A549 (cell line): Measurements from ENCODE around the gene ACBD4. TPM values are rescaled to one million over a fixed set of nuclear protein-coding genes. Genes with fewer than 3 reads are reported as not detected.

Experiments used
- ATAC-seq, 2 experiments: fragments of 200-7000 bp in 1 of 2; fragments of >200 bp in 1 of 2; cut with Nextera tagmentation in 1 of 2; cut with Tn5 transposase in 1 of 2; 3 replicates each; pipeline versions ENCODE4 v1.8.0 to v1.9.1; 2018 to 2020; ENCODE audit warnings: mild to moderate bottlenecking in 1 of 2, moderate library complexity in 1 of 2
- CTCF ChIA-PET: fragments of 300-600 bp; sonication (Branson Sonifier 250); formaldehyde crosslinking; extraction: SDS; loops from one replicate; lab custom pipeline; 2021; ENCODE audit warnings: antibody characterized with exemption, inconsistent platforms; lab: Yijun Ruan, JAX
- POLR2A ChIA-PET: fragments of 350-600 bp; formaldehyde crosslinking; extraction: SDS; loops from one replicate; lab custom pipeline; 2021; ENCODE audit warnings: antibody characterized with exemption, inconsistent platforms; lab: Yijun Ruan, JAX
- DNase-seq, 2 experiments: peaks; one replicate each; pipeline versions ENCODE4 v3.0.0 to v3.0.0-alpha.2; 2011 to 2016; ENCODE audit warnings: low read depth in 1 of 2, low spot score in 1 of 2
- FAIRE-seq: peaks from 2 replicates; lab custom pipeline; 2011; peaks lifted over from hg19 to GRCh38; lab: Jason Lieb, UNC
- H3K27ac ChIP-seq, 2 experiments: fragments of >200 bp; sonication (Bioruptor Twin); formaldehyde crosslinking; 3 replicates each; pipeline ENCODE4 v1.5.1; 2016 to 2017
- H3K4me1 ChIP-seq: fragments of >200 bp; sonication (Bioruptor Twin); formaldehyde crosslinking; 3 replicates; pipeline ENCODE4 v1.6.1; 2016
- H3K4me2 ChIP-seq: fragments of >200 bp; sonication (Bioruptor Twin); formaldehyde crosslinking; 3 replicates; pipeline ENCODE4 v1.6.1; 2016
- H3K4me3 ChIP-seq: fragments of >200 bp; sonication (Bioruptor Twin); formaldehyde crosslinking; 3 replicates; pipeline ENCODE4 v1.5.1; 2016
- H3K9me3 ChIP-seq: fragments of >200 bp; sonication (Bioruptor Twin); formaldehyde crosslinking; 3 replicates; pipeline ENCODE4 v1.6.1; 2016
- ATOH8 ChIP-seq: fragments of 250-450 bp; sonication (Bioruptor Pico); IDR thresholded peaks from 2 replicates; pipeline ENCODE4 v1.5.0; 2020; ENCODE audit warnings: low read depth, mild to moderate bottlenecking, moderate library complexity
- BHLHE40 ChIP-seq: IDR thresholded peaks from 2 replicates; pipeline ENCODE4 v1.6.1; 2012; ENCODE audit warnings: low read depth, low read length, inconsistent platforms
- CBX2 ChIP-seq: fragments of 200-600 bp; sonication (generic); IDR thresholded peaks from 2 replicates; pipeline ENCODE4 v1.6.1; 2016; ENCODE audit warnings: low read depth, mild to moderate bottlenecking, borderline replicate concordance
- CBX8 ChIP-seq: fragments of 200-600 bp; sonication (generic); IDR thresholded peaks from 2 replicates; pipeline ENCODE4 v1.6.1; 2016
- E2F6 ChIP-seq: IDR thresholded peaks from 2 replicates; pipeline ENCODE4 v1.6.1; 2012; ENCODE audit warnings: low read depth, borderline replicate concordance
- EHF ChIP-seq: fragments of 250-450 bp; sonication (Bioruptor Pico); IDR thresholded peaks from 2 replicates; pipeline ENCODE4 v1.5.0; 2020; ENCODE audit warnings: mild to moderate bottlenecking
- EP300 ChIP-seq, 2 experiments: fragments of >200 bp; sonication (Bioruptor Twin); formaldehyde crosslinking; IDR thresholded peaks; 2 replicates in 1 of 2; 3 replicates in 1 of 2; pipeline ENCODE4 v1.6.1; 2016 to 2017
- FOSB ChIP-seq: fragments of 250-450 bp; sonication (Bioruptor Pico); IDR thresholded peaks from 2 replicates; pipeline ENCODE4 v1.5.0; 2020; ENCODE audit warnings: mild to moderate bottlenecking, moderate library complexity
- FOSL2 ChIP-seq, 2 experiments: fragments of 450-650 bp in 1 of 2; fragments of >200 bp in 1 of 2; sonication (Bioruptor Twin) in 1 of 2; formaldehyde crosslinking; IDR thresholded peaks; 2 replicates each; pipeline versions ENCODE4 v1.5.0 to v1.6.1; 2016 to 2020; ENCODE audit warnings: mild to moderate bottlenecking in 1 of 2, moderate library complexity in 1 of 2
- GATA3 ChIP-seq: IDR thresholded peaks from 2 replicates; pipeline ENCODE4 v1.6.1; 2012; ENCODE audit warnings: borderline replicate concordance
- HDAC2 ChIP-seq: fragments of 200-600 bp; sonication (generic); IDR thresholded peaks from 2 replicates; pipeline ENCODE4 v1.6.1; 2016
- HES2 ChIP-seq: fragments of >200 bp; sonication (Bioruptor Twin); formaldehyde crosslinking; IDR thresholded peaks from 2 replicates; pipeline ENCODE4 v1.6.1; 2016
- HEYL ChIP-seq: fragments of 250-450 bp; sonication (Bioruptor Pico); IDR thresholded peaks from 2 replicates; pipeline ENCODE4 v1.8.0; 2021; ENCODE audit warnings: mild to moderate bottlenecking, moderate library complexity
- HMGXB4 ChIP-seq: fragments of 250-450 bp; sonication (Bioruptor Pico); IDR thresholded peaks from 2 replicates; pipeline ENCODE4 v1.5.0; 2021; ENCODE audit warnings: mild to moderate bottlenecking, moderate library complexity, borderline replicate concordance
- HOXB5 ChIP-seq: fragments of 250-450 bp; sonication (Bioruptor Pico); IDR thresholded peaks from 2 replicates; pipeline ENCODE4 v1.5.0; 2020; ENCODE audit warnings: mild to moderate bottlenecking, moderate library complexity
- JUN ChIP-seq, 2 experiments: fragments of >200 bp; sonication (Bioruptor Twin); formaldehyde crosslinking; IDR thresholded peaks; 2 replicates in 1 of 2; 3 replicates in 1 of 2; pipeline ENCODE4 v1.6.1; 2016 to 2017
- KDM1A ChIP-seq: fragments of 200-600 bp; sonication (generic); IDR thresholded peaks from 2 replicates; pipeline ENCODE4 v1.6.1; 2016; ENCODE audit warnings: low read depth, mild to moderate bottlenecking
- KDM5A ChIP-seq: fragments of 200-600 bp; sonication (generic); IDR thresholded peaks from 2 replicates; pipeline ENCODE4 v1.6.1; 2016; ENCODE audit warnings: antibody characterized with exemption, mild to moderate bottlenecking
- MAFK ChIP-seq: fragments of 450-650 bp; IDR thresholded peaks from 2 replicates; pipeline ENCODE4 v1.6.1; 2014; ENCODE audit not compliant: partially characterized antibody
- MAX ChIP-seq: IDR thresholded peaks from 2 replicates; pipeline ENCODE4 v1.6.1; 2012
- NFE2L2 ChIP-seq: fragments of 150-350 bp; conservative IDR thresholded peaks from 2 replicates; pipeline ENCODE4 v1.6.1; 2014; ENCODE audit warnings: low read length
- NR3C1 ChIP-seq: fragments of >200 bp; sonication (Bioruptor Twin); formaldehyde crosslinking; IDR thresholded peaks from 3 replicates; pipeline ENCODE4 v1.6.1; 2017
- POLR2A ChIP-seq: IDR thresholded peaks from 2 replicates; pipeline ENCODE4 v1.6.1; 2012; ENCODE audit warnings: mild to moderate bottlenecking, low read length
- POLR2AphosphoS2 ChIP-seq: conservative IDR thresholded peaks from 2 replicates; pipeline ENCODE4 v1.6.1; 2012; ENCODE audit warnings: low read length, improper control_type of control experiment, inconsistent platforms
- RCOR1 ChIP-seq: fragments of 150-350 bp; IDR thresholded peaks from 2 replicates; pipeline ENCODE4 v1.6.1; 2014; ENCODE audit warnings: antibody characterized with exemption, low read length, low read depth
- REST ChIP-seq: fragments of 200-600 bp; sonication (generic); IDR thresholded peaks from 2 replicates; pipeline ENCODE4 v1.6.1; 2016; ENCODE audit warnings: antibody characterized with exemption, mild to moderate bottlenecking, moderate library complexity
- RNF2 ChIP-seq: fragments of 200-600 bp; sonication (generic); IDR thresholded peaks from 2 replicates; pipeline ENCODE4 v1.6.1; 2016; ENCODE audit warnings: low read depth, mild to moderate bottlenecking, antibody characterized with exemption, moderate library complexity, borderline replicate concordance
- SREBF2 ChIP-seq: fragments of 450-650 bp; IDR thresholded peaks from 2 replicates; pipeline ENCODE4 v1.6.1; 2014; ENCODE audit warnings: mild to moderate bottlenecking, moderate library complexity
- TP53 ChIP-seq: fragments of 250-450 bp; sonication (Bioruptor Pico); IDR thresholded peaks from 2 replicates; pipeline ENCODE4 v1.5.0; 2021; ENCODE audit warnings: mild to moderate bottlenecking, moderate library complexity
- USF2 ChIP-seq: fragments of 450-650 bp; IDR thresholded peaks from 2 replicates; pipeline ENCODE4 v1.6.1; 2014; ENCODE audit warnings: antibody characterized with exemption
- ZC3H11A ChIP-seq: fragments of 450-650 bp; IDR thresholded peaks from 2 replicates; pipeline ENCODE4 v1.6.1; 2014; ENCODE audit warnings: antibody characterized with exemption, mild to moderate bottlenecking
- ZFP36 ChIP-seq: fragments of 450-650 bp; IDR thresholded peaks from 2 replicates; pipeline ENCODE4 v1.6.1; 2014; ENCODE audit warnings: borderline replicate concordance; ENCODE audit not compliant: partially characterized antibody
- ZNF302 ChIP-seq: fragments of 250-450 bp; sonication (Bioruptor Pico); IDR thresholded peaks from 2 replicates; pipeline ENCODE4 v1.9.0; 2021; ENCODE audit warnings: inconsistent platforms, mild to moderate bottlenecking, moderate library complexity
- ZSCAN20 ChIP-seq: fragments of 250-450 bp; sonication (Bioruptor Pico); IDR thresholded peaks from 2 replicates; pipeline ENCODE4 v1.8.0; 2022; ENCODE audit warnings: mild to moderate bottlenecking, moderate library complexity
- WGBS: methylation state at CpG from one replicate; pipeline ENCODE4 v1.1.6; 2017; ENCODE audit errors: missing lambda C conversion rate; 5-methylcytosine and 5-hydroxymethylcytosine counted together
- polyA plus RNA-seq, 4 experiments: library from polyadenylated mRNA; depleted of rRNA in 3 of 4; stranded (reverse); fragments of >200 nt; fragmentation: RNase III in 1 of 4; extraction: RNeasy Plus Mini Kit Qiagen cat#74134 plus additional on column Dnase treatment in 1 of 4; gene quantifications; 2 replicates in 3 of 4; 3 replicates in 1 of 4; pipeline ENCODE4 v1.2.3, GENCODE V29; 2011 to 2017

ACBD4 gene
- polyA plus RNA-seq, 2 of the 4 experiments (the other 2 are of a cell fraction), result 11.4 to 13.7 TPM

GRCh38 chr17:45160447-45161287 lies 25.2 kb downstream of the ACBD4 start:
- CTCF ChIA-PET, result interaction anchor here (0.6 to 43.5 kb wide), 8 partner anchors 9 to 1009 kb away, joined by 3 to 2147 read pairs (median 48); partner anchors contain the start of genes ACBD4, FMNL1, HEXIM1 and PLCD3
- FAIRE-seq (no peak), ATAC-seq (peak; percentile 59 to 69), DNase-seq (peak; percentile 68 to 85)
- peaks cover 39% of the 10 kb centered on the region for H3K4me1 ChIP-seq
- WGBS, result under 1% methylated on average over 48 of the region's 48 CpGs
- POLR2A ChIA-PET, result interaction anchor here (0.6 to 4.9 kb wide), 16 partner anchors 11 to 156 kb away, joined by 3 to 404 read pairs (median 8); partner anchors contain the start of genes ACBD4, HEXIM1, MAP3K14 and NMT1
- peak overlapping the region; percentile 89 for H3K4me2 ChIP-seq
- peak overlapping the region; percentile 98 to 99 for H3K27ac ChIP-seq
- H3K4me3 ChIP-seq, result peak overlapping the region; percentile 81
- no peaks in the 10 kb centered on the region for H3K9me3 ChIP-seq
- TF ChIP-seq POLR2AphosphoS2, result no peak
- no peak for TF ChIP-seq HMGXB4 (CRISPR knock-in tag)
- no peak for TF ChIP-seq HEYL (CRISPR knock-in tag)
- no peak for TF ChIP-seq EHF
- no peak for TF ChIP-seq ZSCAN20 (CRISPR knock-in tag)
- TF ChIP-seq ZNF302, result no peak
- TF ChIP-seq HDAC2, result no peak
- TF ChIP-seq ATOH8, result peak; percentile 58; the same call in 1 of the 2 replicates
- TF ChIP-seq USF2, result no peak
- peak; percentile 17; the same call in 1 of the 2 replicates for TF ChIP-seq E2F6
- no peak for TF ChIP-seq FOSL2 (IDR thresholded peaks at IDR 0.05)
- no peak for TF ChIP-seq FOSL2 (CRISPR knock-in tag; IDR thresholded peaks at IDR 0.05)
- no peak for TF ChIP-seq EP300 (IDR thresholded peaks at IDR 0.05)
- TF ChIP-seq POLR2A, result peak; percentile 59
- no peak for TF ChIP-seq BHLHE40
- TF ChIP-seq MAX, result no peak; the same call in none of the 2 replicates
- no peak for TF ChIP-seq ZC3H11A
- no peak for TF ChIP-seq HES2
- no peak for TF ChIP-seq CBX2
- no peak; the same call in 1 of the 2 replicates for TF ChIP-seq TP53 (CRISPR knock-in tag)
- no peak for TF ChIP-seq NR3C1
- no peak for TF ChIP-seq KDM1A
- no peak for TF ChIP-seq HOXB5 (CRISPR knock-in tag)
- no peak for TF ChIP-seq JUN (IDR thresholded peaks at IDR 0.05)
- no peak for TF ChIP-seq MAFK
- no peak for TF ChIP-seq RCOR1
- TF ChIP-seq KDM5A, result no peak
- TF ChIP-seq RNF2, result no peak
- TF ChIP-seq CBX8, result no peak
- TF ChIP-seq SREBF2, result no peak
- no peak for TF ChIP-seq GATA3
- peak; percentile 1 for TF ChIP-seq ZFP36
- no peak for TF ChIP-seq REST
- TF ChIP-seq NFE2L2, result no peak
- TF ChIP-seq FOSB (CRISPR knock-in tag), result peak; percentile 66
